ENCODE results near the gene IARS1. TPM values are rescaled to one million over a fixed set of nuclear protein-coding genes. Genes with fewer than 3 reads are reported as not detected.

The IARS1 gene
- polyA plus RNA-seq, 3 donors: 7.1 to 24.2 (median 22.8) TPM

GRCh38 chr9:92290785-92291429 is 2.6 kb downstream of the IARS1 start:
- no peak overlapping the region for H3K27ac ChIP-seq (ENCODE audit: low read depth in 1 of 2, low read length in 2 of 2)
- no peaks in the 10 kb centered on the region for H3K9me3 Mint-ChIP-seq
- no CpG with 5 or more reads among the region's 1 CpG for WGBS (ENCODE audit: insufficient coverage)
- TF ChIP-seq CTCF (IDR thresholded peaks at IDR 0.05): no peak
- no peak overlapping the region for H2AFZ ChIP-seq (ENCODE audit: insufficient read depth, low read depth, low read length, poor library complexity, severe bottlenecking)
- H3K9me3 ChIP-seq (replicated peaks in 1 of 2; ENCODE audit: control insufficient read depth in 1 of 2, insufficient read depth in 1 of 2, low read length in 2 of 2): no peaks in the 10 kb centered on the region
- no peak overlapping the region for H3K4me2 ChIP-seq (replicated peaks; ENCODE audit: extremely low read depth, low read length, poor library complexity, severe bottlenecking)
- peaks cover 14 to 23% of the 10 kb centered on the region in 2 donors for H3K4me1 ChIP-seq (ENCODE audit: control insufficient read depth in 1 of 2, insufficient read depth in 2 of 2, low read length in 2 of 2)
- peaks cover 20% of the 10 kb centered on the region for H3K4me1 Mint-ChIP-seq
- peaks cover 16 to 34% of the 10 kb centered on the region in 2 donors for H3K36me3 ChIP-seq (replicated peaks in 1 of 2; ENCODE audit: control insufficient read depth in 1 of 2, insufficient read depth in 2 of 2, low read length in 2 of 2)
- peaks cover 20 to 26% of the 10 kb centered on the region in 2 donors for H3K36me3 Mint-ChIP-seq
- no peak for DNase-seq
- peak overlapping the region in 1 of 7 donors; percentile 33 for H3K27ac Mint-ChIP-seq
- no peak overlapping the region for H3K9ac ChIP-seq (ENCODE audit: insufficient read depth, low read length, poor library complexity, severe bottlenecking)
- H3K4me3 Mint-ChIP-seq: no peak overlapping the region
- H3K27me3 Mint-ChIP-seq (ENCODE audit: low read depth in 3 of 3): no peaks in the 10 kb centered on the region
- intact Hi-C loops (cut with micrococcal nuclease): loop anchor here (5.0 to 10.0 kb wide), 2 partner anchors 36 to 176 kb away; partner anchors contain the start of genes SPTLC1 (in 2 of the 2), CENPP (in 1 of the 2) and NOL8 (in 1 of the 2)
- no peaks in the 10 kb centered on the region for H3K27me3 ChIP-seq (ENCODE audit: control insufficient read depth in 2 of 2, insufficient read depth in 2 of 2, low read length in 2 of 2)
- H4K20me1 ChIP-seq (ENCODE audit: insufficient read depth, low read length): no peaks in the 10 kb centered on the region
- H3K79me2 ChIP-seq (ENCODE audit: insufficient read depth, low read length): peaks cover 42% of the 10 kb centered on the region
- no peak overlapping the region for H3K4me3 ChIP-seq (replicated peaks in 1 of 3; ENCODE audit: low read depth in 2 of 3, low read length in 3 of 3)

GRCh38 chr9:92289708-92290390 is 3.6 kb downstream of the IARS1 start:
- H3K27ac ChIP-seq (ENCODE audit: low read depth in 1 of 2, low read length in 2 of 2): no peak overlapping the region
- no peak for DNase-seq
- H3K36me3 ChIP-seq (replicated peaks in 1 of 2; ENCODE audit: control insufficient read depth in 1 of 2, insufficient read depth in 2 of 2, low read length in 2 of 2): peaks cover 26 to 45% of the 10 kb centered on the region in 2 donors
- H3K9ac ChIP-seq (ENCODE audit: insufficient read depth, low read length, poor library complexity, severe bottlenecking): no peak overlapping the region
- no peak for TF ChIP-seq CTCF (IDR thresholded peaks at IDR 0.05)
- Mint-ChIP-seq H3K27ac (no peak overlapping the region), H3K36me3 (peaks cover 31 to 36% of the 10 kb centered on the region in 2 donors), H3K27me3 (ENCODE audit: low read depth in 3 of 3) (no peaks in the 10 kb centered on the region), H3K4me1 (peaks cover 19% of the 10 kb centered on the region), H3K9me3 (no peaks in the 10 kb centered on the region), H3K4me3 (no peak overlapping the region)
- no CpG with 5 or more reads among the region's 5 CpGs for WGBS (ENCODE audit: insufficient coverage)
- no peak overlapping the region for H3K4me3 ChIP-seq (replicated peaks in 1 of 3; ENCODE audit: low read depth in 2 of 3, low read length in 3 of 3)
- no peaks in the 10 kb centered on the region for H3K9me3 ChIP-seq (replicated peaks in 1 of 2; ENCODE audit: control insufficient read depth in 1 of 2, insufficient read depth in 1 of 2, low read length in 2 of 2)
- H3K79me2 ChIP-seq (ENCODE audit: insufficient read depth, low read length): peaks cover 42% of the 10 kb centered on the region
- H3K4me2 ChIP-seq (replicated peaks; ENCODE audit: extremely low read depth, low read length, poor library complexity, severe bottlenecking): no peak overlapping the region
- H4K20me1 ChIP-seq (ENCODE audit: insufficient read depth, low read length): no peaks in the 10 kb centered on the region
- no peak overlapping the region for H2AFZ ChIP-seq (ENCODE audit: insufficient read depth, low read depth, low read length, poor library complexity, severe bottlenecking)
- intact Hi-C loops (cut with micrococcal nuclease): loop anchor here (5.0 to 10.0 kb wide), 2 partner anchors 37 to 175 kb away; partner anchors contain the start of genes SPTLC1 (in 2 of the 2), CENPP (in 1 of the 2) and NOL8 (in 1 of the 2)
- no peaks in the 10 kb centered on the region for H3K27me3 ChIP-seq (ENCODE audit: control insufficient read depth in 2 of 2, insufficient read depth in 2 of 2, low read length in 2 of 2)
- peaks cover 14 to 23% of the 10 kb centered on the region in 2 donors for H3K4me1 ChIP-seq (ENCODE audit: control insufficient read depth in 1 of 2, insufficient read depth in 2 of 2, low read length in 2 of 2)
